ENCODE results near the gene CLN6.

The CLN6 gene

DNA sequence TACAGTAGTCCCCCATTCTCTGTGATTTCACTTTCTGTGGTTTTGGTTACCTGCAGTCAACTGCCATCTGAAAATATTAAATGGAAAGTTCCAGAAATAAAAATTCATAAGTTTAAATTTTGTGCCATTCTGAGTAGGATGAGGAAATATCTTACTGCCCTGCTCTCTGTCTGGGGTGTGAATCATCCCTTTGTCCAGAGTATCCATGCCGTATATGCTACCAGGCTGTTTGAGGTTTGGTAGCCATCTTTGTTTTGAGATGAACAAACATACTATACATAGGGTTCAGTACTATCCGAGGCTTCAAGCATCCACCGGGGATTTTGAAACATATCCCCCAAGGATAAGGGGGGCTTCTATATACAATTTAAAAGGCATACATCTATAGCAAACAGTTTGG lies 31.7 kb upstream of the CLN6 start:
- Mint-ChIP-seq H3K4me3 (no peak overlapping the region), H3K36me3 (ENCODE audit: low read depth) (no peaks in the 10 kb centered on the region), H3K9me3 (no peaks in the 10 kb centered on the region), H3K27me3 (ENCODE audit: low read depth, poor library complexity) (peaks cover 9% of the 10 kb centered on the region), H3K4me1 (no peaks in the 10 kb centered on the region), H3K27ac (no peak overlapping the region)
- DNase-seq: no peak
- TF ChIP-seq, protein P1, sequence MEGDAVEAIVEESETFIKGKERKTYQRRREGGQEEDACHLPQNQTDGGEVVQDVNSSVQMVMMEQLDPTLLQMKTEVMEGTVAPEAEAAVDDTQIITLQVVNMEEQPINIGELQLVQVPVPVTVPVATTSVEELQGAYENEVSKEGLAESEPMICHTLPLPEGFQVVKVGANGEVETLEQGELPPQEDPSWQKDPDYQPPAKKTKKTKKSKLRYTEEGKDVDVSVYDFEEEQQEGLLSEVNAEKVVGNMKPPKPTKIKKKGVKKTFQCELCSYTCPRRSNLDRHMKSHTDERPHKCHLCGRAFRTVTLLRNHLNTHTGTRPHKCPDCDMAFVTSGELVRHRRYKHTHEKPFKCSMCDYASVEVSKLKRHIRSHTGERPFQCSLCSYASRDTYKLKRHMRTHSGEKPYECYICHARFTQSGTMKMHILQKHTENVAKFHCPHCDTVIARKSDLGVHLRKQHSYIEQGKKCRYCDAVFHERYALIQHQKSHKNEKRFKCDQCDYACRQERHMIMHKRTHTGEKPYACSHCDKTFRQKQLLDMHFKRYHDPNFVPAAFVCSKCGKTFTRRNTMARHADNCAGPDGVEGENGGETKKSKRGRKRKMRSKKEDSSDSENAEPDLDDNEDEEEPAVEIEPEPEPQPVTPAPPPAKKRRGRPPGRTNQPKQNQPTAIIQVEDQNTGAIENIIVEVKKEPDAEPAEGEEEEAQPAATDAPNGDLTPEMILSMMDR (IDR thresholded peaks at IDR 0.05): no peak

DNA sequence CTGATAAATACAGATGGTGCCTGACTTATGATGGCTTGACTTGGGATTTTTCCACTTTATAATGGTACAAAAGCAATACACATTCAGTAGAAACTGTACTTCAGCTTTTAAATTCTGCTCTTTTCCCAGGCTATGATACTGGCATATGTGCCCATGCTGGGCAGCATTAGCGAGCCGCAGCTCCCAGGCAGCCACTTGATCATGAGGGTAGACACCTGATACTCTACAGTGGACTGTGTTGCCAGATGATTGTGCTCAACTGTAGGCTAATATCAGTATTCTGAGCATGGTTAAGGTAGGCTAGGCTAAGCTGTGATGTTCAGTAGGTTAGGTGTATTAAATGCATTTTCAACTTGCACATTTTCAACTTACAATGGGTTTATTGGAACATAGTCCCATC lies 30.4 kb upstream of the CLN6 start:
- DNase-seq: no peak
- Mint-ChIP-seq H3K27me3 (ENCODE audit: low read depth, poor library complexity) (peaks cover 19% of the 10 kb centered on the region), H3K4me3 (no peak overlapping the region), H3K27ac (no peak overlapping the region), H3K36me3 (ENCODE audit: low read depth) (no peaks in the 10 kb centered on the region), H3K9me3 (no peaks in the 10 kb centered on the region), H3K4me1 (no peaks in the 10 kb centered on the region)
- TF ChIP-seq, protein P1 (IDR thresholded peaks at IDR 0.05): no peak

DNA sequence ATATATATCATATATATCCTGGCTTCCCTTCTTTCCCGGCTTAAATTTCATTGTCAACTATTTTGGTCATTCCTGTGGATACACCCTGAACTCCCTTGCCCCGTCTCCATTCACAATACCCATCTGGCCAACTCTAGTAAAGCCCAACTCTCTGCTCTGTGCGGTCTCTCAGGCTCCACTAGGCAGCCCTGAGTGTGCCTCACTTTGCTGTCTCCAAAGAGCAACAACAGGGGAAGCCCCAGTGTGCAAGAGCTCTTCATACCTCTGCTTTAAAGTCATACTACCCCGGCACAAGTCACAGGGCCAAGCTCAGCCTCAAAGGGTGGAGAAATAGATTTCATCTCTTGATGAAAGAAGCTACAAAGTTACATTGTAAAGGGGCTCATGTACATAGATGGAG lies 29.2 kb upstream of the CLN6 start:
- TF ChIP-seq, protein P1 (IDR thresholded peaks at IDR 0.05): no peak
- Mint-ChIP-seq H3K27me3 (ENCODE audit: low read depth, poor library complexity) (peaks cover 20% of the 10 kb centered on the region), H3K4me3 (no peak overlapping the region), H3K36me3 (ENCODE audit: low read depth) (no peaks in the 10 kb centered on the region), H3K27ac (no peak overlapping the region), H3K4me1 (no peaks in the 10 kb centered on the region), H3K9me3 (no peaks in the 10 kb centered on the region)
- no peak for DNase-seq

DNA sequence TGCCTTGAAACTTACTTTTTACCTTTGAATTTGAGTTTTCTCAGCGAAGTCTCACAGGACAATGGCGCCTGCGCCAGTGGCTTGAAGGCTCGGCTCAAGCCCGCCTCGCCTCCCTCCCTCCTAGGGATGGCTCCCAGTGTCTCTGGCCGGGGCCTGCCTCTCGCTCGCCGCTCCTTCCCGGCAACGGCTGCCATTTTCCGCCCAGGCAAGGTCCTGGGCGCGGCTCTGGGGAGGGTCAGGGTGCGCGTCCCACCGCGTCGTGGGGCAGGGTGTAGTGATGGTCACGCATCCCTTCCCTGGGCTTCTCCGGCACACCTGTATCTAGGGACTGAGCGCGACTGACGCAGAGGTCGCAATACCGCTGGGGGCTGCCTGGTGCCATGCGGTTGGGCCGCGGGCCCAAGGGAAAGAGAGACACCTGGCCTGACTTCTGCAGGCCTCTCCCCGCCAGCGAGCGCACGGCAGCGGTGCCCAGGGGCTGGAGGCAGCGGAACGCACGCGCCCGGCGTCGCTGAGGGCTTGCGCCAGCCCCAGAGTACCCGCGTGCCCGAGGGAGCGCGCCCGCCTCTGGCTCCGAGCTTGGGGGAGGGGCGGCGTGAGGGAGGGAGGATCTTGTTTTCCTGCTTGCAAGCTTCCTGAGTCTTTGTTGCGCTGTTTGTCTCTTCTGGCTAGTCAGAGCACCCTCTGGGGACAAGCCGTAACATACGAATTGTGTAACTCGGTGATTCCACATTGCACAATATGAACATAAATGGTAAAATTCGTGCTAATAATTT lies 27.3 kb upstream of the CLN6 start:
- H3K4me3 Mint-ChIP-seq: peak overlapping the region; percentile 77
- peak; percentile 89 for DNase-seq
- TF ChIP-seq, protein P1 (IDR thresholded peaks at IDR 0.05): no peak
- H3K4me1 Mint-ChIP-seq: no peaks in the 10 kb centered on the region
- H3K36me3 Mint-ChIP-seq (ENCODE audit: low read depth): no peaks in the 10 kb centered on the region
- no peak overlapping the region for H3K27ac Mint-ChIP-seq
- H3K9me3 Mint-ChIP-seq: no peaks in the 10 kb centered on the region
- H3K27me3 Mint-ChIP-seq (ENCODE audit: low read depth, poor library complexity): peaks cover 20% of the 10 kb centered on the region

DNA sequence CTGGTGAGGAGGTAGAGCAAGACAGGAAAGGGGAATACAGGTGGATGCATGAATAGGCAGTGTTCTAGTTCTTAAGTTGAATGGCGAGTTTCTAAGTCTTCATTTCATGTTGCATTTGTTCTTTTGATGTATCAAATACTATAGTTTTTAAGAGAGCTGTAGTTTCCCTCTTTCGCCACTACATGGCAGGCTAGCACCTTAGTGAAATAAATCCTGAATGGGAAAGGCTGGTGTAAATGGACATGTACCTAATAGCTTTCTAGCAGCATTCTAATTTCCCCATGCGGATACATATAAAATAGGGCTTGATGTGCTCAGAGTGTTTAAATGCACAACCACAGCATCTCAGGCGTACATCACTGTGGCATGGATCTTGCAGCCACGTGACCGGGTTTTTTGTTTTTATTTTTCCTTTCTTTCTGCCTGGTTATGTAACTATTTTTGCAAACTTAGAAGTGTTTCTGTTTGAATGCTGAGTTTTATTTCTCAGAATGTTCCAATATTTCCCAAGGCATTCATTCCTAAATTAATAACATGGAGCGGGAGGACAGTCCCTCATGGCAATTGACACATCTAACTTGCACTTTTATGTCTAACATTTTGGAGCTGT lies 23.5 kb upstream of the CLN6 start:
- no peak overlapping the region for H3K4me3 Mint-ChIP-seq
- H3K9me3 Mint-ChIP-seq: peaks cover 14% of the 10 kb centered on the region
- DNase-seq: peak; percentile 30
- H3K27me3 Mint-ChIP-seq (ENCODE audit: low read depth, poor library complexity): peaks cover 20% of the 10 kb centered on the region
- TF ChIP-seq, protein P1 (IDR thresholded peaks at IDR 0.05): peak; percentile 89
- no peaks in the 10 kb centered on the region for H3K36me3 Mint-ChIP-seq (ENCODE audit: low read depth)
- no peaks in the 10 kb centered on the region for H3K4me1 Mint-ChIP-seq
- H3K27ac Mint-ChIP-seq: no peak overlapping the region

Measured in nephron progenitor cell (in vitro differentiated cells).